NCI-H146 treated with DMSO at 0.1 percent for 48 hours (cell line): ENCODE data around the gene TSPAN12.

Experiments used
- DNase-seq: peaks from one replicate; lab custom pipeline; 2025; ENCODE audit not compliant: unreplicated experiment; lab: John Stamatoyannopoulos, UW

The TSPAN12 gene

DNA sequence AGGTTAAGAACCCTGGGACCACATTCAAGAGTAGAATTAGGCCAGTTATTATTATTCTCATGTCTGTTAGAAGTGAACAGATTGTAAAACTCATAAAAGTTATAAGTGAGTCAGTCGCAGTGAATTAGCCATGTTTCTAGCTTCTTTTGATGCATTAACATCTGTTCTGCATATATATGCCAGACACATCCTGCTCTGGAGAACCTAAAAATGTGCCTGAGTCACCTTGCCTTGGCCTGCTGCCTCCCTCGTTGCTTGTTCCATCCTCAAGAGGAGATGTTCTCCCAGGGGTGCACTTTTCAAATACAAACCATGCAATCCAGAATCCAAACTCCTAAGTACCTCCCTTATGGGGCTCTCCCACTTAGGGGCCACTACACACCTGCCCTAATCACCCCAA lies 14.8 kb downstream of the TSPAN12 start:
- DNase-seq, result no peak

DNA sequence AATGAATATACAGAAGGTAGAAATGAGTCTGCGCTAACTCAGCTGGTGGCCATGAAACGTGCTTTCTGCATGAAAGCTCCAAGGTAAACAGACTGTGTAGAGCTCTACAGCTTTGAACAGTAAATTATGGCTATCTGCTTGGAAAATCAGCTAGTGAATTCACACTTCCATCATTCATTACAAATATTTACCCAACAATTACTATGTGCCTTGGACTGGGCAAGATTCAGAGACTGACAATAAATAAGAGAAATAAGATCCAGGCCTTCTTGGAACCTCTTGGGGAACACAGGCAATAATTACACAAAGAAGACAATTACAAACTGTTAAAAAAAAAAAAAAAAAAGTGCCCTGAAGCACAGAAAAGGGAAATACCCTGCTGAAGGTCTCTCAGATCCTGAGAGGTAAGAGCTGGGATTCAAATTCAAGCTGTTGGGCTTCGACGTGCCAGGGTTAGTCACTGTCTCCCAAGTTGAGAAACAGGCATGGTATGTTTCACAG lies 15.8 kb downstream of the TSPAN12 start:
- peak; percentile 63 for DNase-seq

DNA sequence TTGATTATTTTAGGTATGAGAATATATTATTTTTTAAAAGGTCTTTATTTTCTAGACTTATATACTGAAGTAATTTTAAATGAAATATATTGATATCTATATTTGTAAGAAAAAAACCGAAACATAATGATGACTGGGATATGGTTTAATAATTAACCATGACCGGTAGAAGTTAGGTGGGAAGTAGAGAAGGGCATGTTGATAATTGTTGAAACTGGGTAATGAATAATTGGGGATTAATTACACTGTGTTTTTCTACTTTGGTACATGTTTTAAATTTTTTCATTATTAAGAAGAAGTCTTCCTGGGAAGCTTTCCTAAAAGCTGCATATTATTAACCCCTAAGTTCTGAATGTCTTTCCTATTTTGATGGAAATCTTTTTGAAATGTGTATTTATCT lies 16.3 kb downstream of the TSPAN12 start:
- DNase-seq, result no peak

DNA sequence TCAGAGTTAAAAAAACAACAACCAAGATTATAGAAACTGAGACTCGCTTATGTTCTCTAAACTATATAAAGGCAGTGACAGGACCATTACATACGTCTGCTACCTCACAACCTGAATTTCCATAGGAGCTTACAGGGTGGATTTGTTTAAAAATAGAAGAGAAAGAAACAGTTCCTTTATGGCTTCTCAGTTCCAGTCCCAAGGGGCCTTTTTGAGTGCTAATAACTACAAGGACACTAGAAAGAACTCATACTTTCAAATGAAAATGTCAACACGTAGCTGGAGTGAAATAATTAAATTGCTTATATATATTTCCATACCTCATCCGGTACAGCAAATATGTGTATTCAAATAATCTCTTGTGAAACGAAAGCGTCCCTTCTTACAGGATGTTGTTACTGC lies 19.7 kb downstream of the TSPAN12 start:
- DNase-seq, result no peak

DNA sequence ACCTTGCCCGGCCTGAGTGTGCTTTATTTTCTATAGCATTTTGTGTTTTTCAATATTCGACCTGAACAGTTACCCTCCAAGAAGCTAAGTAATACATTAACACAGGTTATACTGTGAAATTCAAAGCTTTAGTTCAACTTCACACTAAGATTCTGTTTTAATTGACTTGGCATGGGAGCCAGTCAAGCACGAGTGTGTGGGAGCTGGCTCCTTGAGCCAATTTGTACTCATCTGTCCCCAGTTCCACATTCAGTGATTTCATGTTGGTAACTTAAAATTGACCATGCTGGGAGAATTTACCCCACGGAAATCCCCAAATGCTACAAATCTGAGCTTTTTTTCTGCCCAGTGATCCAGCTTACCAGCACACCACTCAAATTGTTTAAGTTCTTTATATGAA lies 20.3 kb downstream of the TSPAN12 start:
- DNase-seq, result no peak

DNA sequence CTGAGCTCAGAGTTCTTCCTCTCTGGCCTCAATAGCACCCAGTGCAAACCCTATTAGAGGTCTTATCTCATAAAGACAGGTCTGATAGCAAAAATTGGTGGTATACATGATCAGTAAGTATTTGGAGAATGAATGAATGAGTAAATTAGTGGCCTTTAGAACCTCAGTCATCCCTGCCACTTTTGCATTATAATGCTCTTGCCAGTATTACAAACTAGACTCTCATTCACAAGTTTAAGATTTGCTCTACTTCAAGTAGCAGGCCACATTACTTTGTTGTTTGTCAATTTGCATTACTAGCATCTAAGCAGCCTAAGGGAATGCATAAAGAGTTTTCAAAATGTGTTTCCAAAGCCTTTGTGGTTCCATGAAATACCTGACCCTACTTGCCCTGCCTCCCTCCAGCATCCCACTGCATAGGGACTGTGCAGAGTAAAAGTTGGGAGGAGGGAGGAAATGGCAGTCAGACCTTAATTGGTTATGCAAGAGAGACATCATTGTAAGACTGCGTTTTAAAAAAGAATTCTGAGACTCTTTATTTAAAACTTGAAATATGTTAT lies 21.3 kb downstream of the TSPAN12 start:
- no peak for DNase-seq

DNA sequence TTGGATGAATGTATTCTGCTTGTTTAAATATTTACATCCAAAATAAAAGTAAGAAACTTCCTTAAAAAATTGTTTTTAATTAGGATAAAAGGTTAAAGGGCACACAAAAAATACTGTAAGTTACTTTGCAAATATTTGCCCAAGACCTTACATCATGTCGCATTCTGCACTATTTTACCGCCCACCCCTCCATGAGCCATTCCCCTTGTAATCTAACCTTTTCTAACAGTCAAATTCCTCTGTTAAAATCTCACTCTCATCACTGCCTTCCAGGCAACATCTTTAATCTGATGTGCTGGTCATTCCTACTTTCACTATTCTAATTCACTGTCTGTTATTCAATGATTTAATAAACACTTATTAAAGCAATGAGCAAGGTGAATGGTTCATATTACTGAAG lies 23.2 kb downstream of the TSPAN12 start:
- DNase-seq, result no peak

DNA sequence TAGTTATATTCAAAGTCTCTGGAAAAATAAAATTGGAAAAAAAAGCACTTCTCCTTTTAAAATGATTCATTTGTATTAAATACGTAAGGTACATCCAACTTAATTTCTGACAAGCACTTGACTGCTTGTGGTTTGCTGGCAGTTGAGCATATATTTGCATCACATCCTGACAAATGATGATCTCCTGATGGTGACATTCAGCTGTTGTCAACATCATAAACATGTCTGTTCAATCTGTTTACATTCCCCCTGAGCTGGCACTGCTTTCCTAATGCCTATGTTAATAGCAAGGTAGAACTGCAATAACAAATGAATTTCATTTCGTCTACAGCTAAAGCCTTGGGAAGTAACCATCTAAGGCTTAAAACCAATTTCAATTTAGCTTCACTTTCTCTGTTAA lies 24.4 kb downstream of the TSPAN12 start:
- DNase-seq, result no peak

DNA sequence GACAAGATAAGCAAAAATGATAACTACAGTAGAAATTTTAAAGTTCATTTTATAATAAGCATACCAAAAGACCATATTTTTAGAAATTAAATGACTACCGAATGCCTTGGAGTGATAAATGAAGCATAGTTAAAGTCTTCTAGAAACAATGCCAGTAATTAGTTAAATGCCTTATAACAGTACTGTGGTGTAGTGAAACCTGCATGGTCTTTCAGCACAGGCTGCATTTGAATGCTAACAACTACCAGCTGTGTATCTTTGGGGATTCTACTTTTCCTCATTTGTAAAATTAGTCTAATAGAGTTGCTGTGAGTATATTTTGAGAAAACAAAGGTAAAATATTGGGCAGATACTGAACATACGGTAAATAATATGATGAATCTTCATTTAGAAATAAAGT lies 25.1 kb downstream of the TSPAN12 start:
- DNase-seq, result no peak

DNA sequence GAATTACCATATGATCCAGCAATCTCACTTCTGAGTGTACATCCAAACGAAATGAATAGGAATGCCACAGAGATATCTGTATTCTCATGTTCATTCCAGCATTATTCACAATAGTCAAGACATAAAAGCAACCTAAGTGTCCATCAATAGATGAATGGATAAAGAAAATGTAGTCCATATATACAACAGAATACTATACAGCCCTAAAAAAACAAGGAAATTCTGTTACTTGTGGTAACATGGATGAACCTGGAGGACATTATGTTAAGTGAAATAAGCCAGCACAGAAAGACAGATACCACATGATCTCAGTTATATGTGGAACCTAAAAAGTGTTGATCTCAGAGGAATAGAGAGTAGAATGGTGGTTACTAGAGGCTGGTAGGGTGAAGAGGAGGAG lies 26.7 kb downstream of the TSPAN12 start:
- no peak for DNase-seq

DNA sequence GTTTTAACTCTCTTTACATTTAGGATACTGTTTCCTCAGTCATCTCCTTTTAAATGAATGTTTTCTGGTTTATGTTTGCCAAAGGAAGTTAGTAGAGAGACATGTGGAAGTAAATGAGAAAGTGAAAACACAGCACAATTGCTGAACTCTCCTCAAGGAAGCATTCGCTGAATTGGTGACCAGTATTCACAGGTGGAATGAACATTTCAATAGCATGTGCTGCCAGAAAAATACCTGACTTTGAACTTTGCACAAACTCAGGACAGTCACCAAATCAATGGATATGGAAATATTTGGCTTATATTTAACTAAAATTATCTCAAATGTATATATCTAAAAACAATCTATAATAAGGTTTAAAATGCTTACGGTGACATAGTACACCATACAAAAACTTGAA lies 28.5 kb downstream of the TSPAN12 start:
- DNase-seq, result no peak

DNA sequence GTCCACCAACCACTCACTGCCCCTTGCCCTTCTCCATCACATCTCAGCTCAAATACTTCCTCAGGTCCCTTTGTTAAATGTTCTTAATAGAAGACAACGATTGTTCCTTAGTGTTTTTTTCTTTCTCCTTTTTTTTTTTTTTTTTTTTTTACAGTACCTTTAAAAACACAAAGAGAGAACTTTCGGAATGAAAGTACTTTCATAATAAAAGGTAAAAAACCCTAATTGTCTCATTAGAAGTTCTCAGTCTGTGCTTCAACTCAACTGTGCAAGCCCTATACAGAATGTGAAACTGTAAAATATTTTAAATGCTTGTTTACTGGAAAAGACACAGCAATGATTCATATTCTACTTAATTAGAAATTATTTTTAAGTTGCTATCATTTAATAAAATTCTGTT lies 29.4 kb downstream of the TSPAN12 start:
- DNase-seq, result no peak

DNA sequence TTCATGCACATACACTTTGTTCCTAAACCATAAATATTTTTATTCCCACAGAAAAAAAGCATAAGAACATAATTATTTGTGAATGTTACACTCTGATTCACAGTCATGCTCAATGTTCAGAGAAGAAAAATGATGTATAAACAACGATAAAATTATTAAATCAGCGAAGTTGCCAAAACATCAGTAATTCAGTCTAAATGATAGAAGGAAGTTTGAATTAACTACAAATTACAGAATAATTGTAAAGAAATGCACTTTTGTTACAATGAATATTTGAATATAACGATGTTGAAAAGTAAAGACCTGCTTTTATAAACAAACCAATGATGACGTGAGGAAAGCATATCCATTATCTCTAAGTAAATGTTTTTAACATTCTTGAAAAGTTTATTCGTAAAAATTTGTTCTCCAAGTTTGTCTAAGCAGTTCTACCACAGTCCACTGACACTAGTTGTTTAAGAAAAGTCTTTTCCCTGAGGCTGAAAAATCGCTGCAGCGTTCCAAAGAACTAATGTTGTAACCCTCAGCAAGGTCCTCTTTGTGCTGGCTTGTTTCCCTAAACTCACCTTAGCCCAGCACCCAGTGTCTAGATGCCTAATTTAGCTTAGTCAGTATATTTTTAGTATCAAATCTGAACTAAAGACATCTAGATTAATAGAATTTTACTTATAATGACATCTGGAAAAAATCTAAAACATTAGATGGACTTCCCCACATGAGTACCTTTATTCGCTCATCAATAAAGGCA lies 30.4 kb downstream of the TSPAN12 start:
- no peak for DNase-seq

DNA sequence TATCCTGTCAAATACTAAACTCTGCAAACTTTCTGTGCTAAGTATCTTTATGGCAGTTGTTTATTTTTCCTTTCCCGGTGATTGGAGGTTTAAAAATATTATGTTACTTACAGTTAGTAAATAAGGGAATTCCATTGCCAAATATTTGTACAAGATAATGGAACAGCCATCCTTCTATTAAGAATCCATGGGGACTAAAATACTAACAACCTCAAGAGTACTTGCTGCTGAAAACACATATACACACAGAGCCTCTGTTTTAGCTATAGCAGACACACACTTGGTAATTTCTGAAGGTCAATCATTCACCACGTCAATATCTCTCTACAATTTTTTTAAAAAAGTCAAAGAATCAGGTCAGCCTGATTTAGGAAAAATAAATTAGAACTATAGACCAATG lies 32.4 kb downstream of the TSPAN12 start:
- no peak for DNase-seq

DNA sequence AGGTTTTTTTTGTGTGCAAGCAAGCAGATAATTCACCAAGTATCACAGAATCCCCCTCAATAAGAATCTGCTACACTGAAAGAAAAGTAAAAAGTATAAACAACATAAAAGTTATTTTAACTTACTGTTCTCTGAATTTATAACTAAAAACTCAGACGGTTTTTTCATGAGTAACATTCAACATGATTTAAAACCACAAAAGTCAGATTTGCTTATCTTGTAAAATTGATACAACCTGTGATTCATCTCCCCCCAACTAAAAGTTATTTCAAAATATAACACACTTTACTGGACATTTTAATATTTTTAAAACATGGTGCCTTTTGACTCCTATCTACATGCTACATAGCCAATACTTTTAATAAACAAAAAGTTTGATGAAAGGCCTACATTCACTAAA lies 32.8 kb downstream of the TSPAN12 start:
- DNase-seq, result no peak

DNA sequence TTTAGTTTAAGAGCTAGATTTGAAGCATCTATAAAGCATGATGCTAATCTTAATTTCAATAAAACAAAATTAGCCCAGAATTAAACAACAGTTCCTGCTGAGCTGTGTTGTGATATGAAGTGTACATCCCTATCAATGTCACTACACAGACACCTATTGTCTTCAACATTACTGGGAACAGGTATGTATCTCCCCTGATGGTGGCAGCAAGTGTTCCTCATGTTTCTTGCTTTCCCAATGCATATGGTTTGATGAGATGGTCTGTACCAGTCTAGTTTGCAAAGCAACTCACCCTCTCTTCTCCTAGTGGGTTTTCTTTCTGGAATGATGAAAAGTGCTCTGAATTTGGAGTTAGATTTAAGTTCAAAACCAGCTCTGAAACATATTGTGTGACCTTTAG lies 38.1 kb downstream of the TSPAN12 start:
- no peak for DNase-seq

DNA sequence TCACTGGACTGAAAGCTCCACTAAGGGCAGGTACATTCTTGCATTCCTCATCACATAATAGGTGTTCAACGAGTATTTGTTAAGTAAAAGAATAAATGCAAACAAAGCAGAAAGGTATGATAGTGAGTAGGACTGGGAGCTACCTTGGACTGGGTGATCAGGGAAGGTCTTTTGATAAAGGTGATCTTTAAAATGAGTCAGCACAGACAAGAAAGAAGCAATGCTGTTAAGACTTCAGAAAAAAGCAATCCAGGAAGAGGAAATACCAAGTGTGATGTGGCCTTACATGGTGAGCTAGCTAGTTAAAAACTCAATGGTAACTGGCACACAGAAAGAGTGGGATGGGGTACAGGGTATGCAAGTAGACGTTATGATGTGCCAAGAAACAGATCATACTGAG lies 40.1 kb downstream of the TSPAN12 start:
- no peak for DNase-seq

DNA sequence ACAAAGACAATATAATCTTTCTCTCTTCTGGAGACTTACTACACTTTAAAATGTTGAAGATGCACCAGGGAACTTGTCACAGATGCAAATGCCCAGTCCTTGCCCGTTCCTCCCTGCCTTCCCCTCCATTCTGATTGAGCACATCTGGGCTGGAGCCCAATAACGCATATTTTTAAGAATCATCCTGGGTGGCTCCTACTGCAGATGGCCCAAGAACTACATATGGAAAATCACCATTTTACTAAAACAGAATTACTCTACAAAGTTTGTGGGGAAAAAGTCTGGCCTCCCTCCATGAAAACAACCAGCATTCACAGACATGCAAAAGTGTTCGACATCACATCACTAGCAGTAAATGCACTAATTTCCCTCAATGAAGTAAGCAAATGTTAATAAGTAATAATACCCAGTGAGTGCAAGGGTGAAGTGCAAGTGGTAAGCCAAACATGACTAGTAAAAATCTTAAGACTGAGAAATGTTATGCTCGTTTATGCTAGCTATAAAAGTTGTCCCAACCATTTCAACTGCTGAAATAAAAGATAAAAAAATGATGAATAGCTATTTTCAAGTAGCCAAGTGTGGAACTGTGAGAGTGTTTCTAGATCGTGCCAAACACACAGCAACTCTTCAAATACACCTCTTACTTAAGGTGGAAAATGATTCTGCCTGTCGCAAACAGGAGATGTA lies 43.5 kb downstream of the TSPAN12 start:
- DNase-seq, result no peak

DNA sequence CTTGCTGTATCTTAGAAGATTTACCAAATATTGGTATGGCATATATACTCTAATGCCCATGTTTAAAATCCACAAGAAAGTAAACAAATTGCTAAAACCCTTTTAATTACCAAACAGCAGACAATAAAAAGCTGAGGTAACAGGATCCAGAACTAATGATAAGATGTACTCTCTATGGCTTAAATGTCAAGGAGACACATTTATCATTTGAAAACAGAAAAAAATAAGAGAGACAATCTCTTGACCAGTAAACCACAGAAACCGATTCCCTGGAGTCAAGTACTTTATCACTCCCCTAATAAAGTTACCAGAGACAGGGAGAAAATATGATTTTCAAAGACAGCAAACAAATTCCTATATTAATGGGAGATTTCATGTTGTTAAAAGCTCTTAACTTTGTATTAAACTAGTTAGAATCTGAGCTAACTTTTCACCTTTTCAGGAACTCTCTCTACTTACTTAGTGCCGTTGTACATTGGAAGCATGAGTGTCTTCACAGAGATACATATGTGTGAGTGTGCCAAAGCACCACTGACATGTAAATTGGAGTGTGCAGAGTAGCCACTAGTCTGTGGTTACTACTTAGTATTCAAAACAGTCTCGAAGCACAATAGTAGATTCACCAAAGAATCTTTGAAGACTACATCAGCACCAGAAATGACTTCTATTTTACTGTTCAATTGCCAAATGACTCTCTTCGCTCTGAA lies 44.2 kb downstream of the TSPAN12 start:
- DNase-seq, result no peak

DNA sequence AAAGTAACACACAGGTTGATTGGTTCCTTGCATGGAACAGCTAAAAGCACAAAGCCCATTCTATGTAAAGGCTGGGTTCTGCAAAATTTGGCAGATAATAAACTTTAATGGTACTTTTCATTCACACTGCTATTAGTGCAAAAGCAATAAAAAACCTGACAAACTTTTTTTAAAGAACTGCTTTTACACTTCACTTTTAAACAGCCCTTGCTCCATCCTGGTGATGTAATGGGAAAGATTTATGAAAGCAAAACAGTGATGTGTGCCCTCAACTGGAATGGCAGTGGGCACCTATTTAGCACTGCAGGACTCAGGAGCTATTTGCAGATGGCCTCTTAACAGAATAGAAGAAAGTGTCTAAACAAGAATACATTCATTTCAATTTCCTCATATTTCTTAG lies 44.9 kb downstream of the TSPAN12 start:
- no peak for DNase-seq

DNA sequence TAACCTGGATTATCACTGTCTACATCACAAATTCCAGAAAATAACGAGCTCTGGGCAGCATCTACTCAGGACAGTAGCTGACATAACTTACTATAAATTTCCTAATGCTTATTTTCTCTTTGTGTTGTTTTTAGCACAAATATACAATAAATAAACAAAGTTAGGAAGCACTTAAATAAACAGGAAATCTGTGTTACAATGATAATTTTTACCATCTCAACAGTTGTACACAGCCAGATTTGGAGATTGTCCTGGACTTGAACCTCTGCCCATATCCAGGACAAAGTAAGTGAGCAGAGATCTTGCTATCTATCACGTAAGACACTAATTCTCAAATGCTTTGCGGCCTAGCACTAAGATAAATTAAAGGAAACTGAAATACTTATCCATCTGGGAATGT lies 48.7 kb downstream of the TSPAN12 start:
- no peak for DNase-seq

DNA sequence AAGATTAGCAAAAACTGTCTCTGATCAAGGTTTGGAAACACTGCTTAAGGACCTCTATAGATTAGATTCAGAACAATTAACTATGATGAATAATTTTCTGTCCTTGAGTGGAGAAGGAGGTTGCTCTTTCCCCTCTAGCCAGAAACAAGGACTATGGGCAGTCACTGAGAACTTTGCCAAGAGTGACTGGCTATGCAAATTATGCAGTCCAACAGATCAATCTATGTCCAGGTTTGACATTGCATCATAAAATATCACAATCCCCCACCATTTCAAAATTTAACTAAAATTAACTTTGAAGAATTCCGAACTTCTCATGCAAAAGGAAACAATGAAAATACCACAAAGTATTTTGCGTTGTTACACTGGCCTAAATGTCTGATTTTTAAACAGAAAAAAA lies 50.6 kb downstream of the TSPAN12 start:
- no peak for DNase-seq
